ENCODE data around the gene ZNF37A. TPM values are rescaled to one million over a fixed set of nuclear protein-coding genes. Genes with fewer than 3 reads are reported as not detected.
"Not testable (repeated sequence)": the region's sequence is repeated elsewhere in the genome, so short reads cannot be mapped to it uniquely, and the experiment has no call there.

ZNF37A gene
- total and polyA plus RNA-seq, 4 donors, result 5.5 to 25.3 (median 14.7) TPM

DNA sequence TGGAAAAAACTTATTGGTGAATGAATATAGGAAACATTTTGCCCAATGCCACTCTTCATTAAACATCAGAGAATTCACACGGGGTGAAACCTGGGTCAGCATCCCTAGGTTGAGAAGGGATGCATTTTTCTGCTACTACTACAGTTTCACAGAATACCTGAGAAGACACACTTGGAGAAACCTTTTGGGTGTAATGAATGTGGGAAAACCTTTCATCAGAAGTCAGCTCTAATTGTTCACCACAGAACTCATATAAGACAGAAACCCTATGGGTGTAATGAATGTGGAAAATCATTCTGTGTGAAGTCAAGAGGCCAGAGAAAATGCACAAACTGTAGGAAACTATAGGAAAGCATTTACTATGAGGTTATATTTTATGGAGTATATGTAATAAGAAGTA, 24.9 kb downstream of the ZNF37A start:
- intact Hi-C loops (cut with DNase I), result no loop called here
- peaks cover 22% of the 10 kb centered on the region for H3K9me3 ChIP-seq (ENCODE audit: control insufficient read depth, low read length)
- no peak for DNase-seq
- 96 to 100% methylated on average over 1 of the region's 1 CpG for WGBS, 2 donors
- ATAC-seq (ENCODE audit: low FRiP score), result no peak
- H3K4me1 ChIP-seq (ENCODE audit: control insufficient read depth in 1 of 2, insufficient read depth in 2 of 2, low read length in 2 of 2), result no peaks in the 10 kb centered on the region
- H3K27ac ChIP-seq (ENCODE audit: low read depth in 1 of 2, low read length in 2 of 2), result no peak overlapping the region
- peaks cover 9 to 28% of the 10 kb centered on the region in 2 donors for H3K36me3 ChIP-seq (ENCODE audit: control insufficient read depth in 1 of 2, insufficient read depth in 2 of 2, low read length in 1 of 2)
- peak overlapping the region in 1 of 2 donors; percentile 3 for H3K4me3 ChIP-seq (ENCODE audit: low read length in 2 of 2)
- no peaks in the 10 kb centered on the region for H3K27me3 ChIP-seq (ENCODE audit: control insufficient read depth in 1 of 2, insufficient read depth in 2 of 2, low read length in 1 of 2)

GRCh38 chr10:38127812-38128211, 33.7 kb downstream of the ZNF37A start:
- ATAC-seq (ENCODE audit: low FRiP score), result no peak
- no peaks in the 10 kb centered on the region for H3K4me1 ChIP-seq (ENCODE audit: control insufficient read depth in 1 of 2, insufficient read depth in 2 of 2, low read length in 2 of 2)
- no peak for DNase-seq
- intact Hi-C loops (cut with DNase I), result no loop called here
- no peaks in the 10 kb centered on the region for H3K27me3 ChIP-seq (ENCODE audit: control insufficient read depth in 1 of 2, insufficient read depth in 2 of 2, low read length in 1 of 2)
- peaks cover 15% of the 10 kb centered on the region for H3K9me3 ChIP-seq (ENCODE audit: control insufficient read depth, low read length)
- H3K36me3 ChIP-seq (ENCODE audit: control insufficient read depth in 1 of 2, insufficient read depth in 2 of 2, low read length in 1 of 2), result peaks cover 0 to 2% of the 10 kb centered on the region in 2 donors
- WGBS, 2 donors, result 90 to 94% methylated on average over 2 of the region's 2 CpGs
- H3K27ac ChIP-seq (ENCODE audit: low read depth in 1 of 2, low read length in 2 of 2), result no peak overlapping the region
- H3K4me3 ChIP-seq (ENCODE audit: low read length in 2 of 2), result no peak overlapping the region

DNA sequence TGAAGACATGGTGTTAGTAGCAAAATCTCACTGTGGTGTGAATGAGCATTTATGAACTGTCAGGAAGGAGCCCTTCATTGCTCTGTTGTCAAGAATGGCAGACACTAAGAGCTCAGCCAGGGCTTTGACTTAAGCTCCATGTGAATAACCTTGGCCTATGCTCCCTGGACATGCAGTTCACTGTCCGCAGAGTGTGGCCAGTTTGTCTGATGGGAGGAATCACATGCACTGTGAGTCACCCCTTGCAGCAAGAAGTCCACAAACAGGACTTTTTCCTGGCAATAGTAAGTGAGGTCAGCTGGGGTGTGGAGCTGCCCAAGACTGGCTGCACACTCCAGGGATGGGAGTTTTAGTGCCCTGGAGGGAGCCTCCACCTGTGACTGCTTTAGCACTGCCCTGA, 49.5 kb downstream of the ZNF37A start:
- Histone ChIP-seq H3K4me3 (ENCODE audit: low read length in 2 of 2) (no peak overlapping the region), H3K4me1 (ENCODE audit: control insufficient read depth in 1 of 2, insufficient read depth in 2 of 2, low read length in 2 of 2) (no peaks in the 10 kb centered on the region), H3K9me3 (ENCODE audit: control insufficient read depth, low read length) (peaks cover 6% of the 10 kb centered on the region), H3K27me3 (ENCODE audit: control insufficient read depth in 1 of 2, insufficient read depth in 2 of 2, low read length in 1 of 2) (no peaks in the 10 kb centered on the region), H3K27ac (ENCODE audit: low read depth in 1 of 2, low read length in 2 of 2) (no peak overlapping the region), H3K36me3 (ENCODE audit: control insufficient read depth in 1 of 2, insufficient read depth in 2 of 2, low read length in 1 of 2) (no peaks in the 10 kb centered on the region)
- intact Hi-C loops (cut with DNase I), result no loop called here
- ATAC-seq (ENCODE audit: low FRiP score) (no peak), DNase-seq (no peak)
- 78 to 83% methylated on average over 1 of the region's 1 CpG for WGBS, 2 donors

DNA sequence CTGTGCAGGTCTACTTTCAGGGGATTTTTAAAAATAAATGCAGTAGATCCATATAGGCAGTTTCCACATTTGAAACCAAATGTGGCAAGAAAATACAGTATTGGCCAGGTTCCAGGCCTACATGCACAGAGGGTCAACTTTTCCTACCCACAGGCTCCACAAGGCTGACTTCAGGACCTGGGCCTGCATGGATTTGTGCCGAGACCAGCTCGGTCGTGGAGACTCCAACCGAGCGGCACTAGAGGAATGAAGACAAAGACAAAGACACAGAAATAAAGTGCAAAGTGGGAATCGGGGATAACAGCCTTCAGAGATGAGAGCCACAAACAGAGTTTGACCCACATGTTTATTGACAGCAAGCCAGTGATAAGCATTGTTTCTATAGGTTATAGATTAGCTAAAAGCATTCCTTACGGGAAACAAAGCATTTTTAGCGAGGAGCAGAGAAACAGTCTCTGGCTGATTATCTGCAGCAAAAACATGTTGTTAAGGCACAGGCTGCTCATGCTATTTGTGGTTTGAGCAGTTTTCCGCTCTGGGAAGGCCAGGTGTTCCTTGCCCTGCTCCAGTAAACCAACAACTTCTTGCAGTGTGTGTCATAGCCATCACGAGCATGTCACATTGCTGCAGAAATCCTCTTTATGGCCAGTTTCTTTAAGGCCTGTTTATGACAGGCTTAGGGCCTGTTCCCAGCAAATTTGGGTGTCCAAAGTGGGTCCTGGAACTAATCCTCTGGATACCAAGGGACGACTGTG, 52.6 kb downstream of the ZNF37A start:
- Histone ChIP-seq H3K4me1 (ENCODE audit: control insufficient read depth in 1 of 2, insufficient read depth in 2 of 2, low read length in 2 of 2) (no peaks in the 10 kb centered on the region), H3K36me3 (ENCODE audit: control insufficient read depth in 1 of 2, insufficient read depth in 2 of 2, low read length in 1 of 2) (no peaks in the 10 kb centered on the region), H3K27ac (ENCODE audit: low read depth in 1 of 2, low read length in 2 of 2) (no peak overlapping the region), H3K9me3 (ENCODE audit: control insufficient read depth, low read length) (peaks cover 5% of the 10 kb centered on the region), H3K4me3 (ENCODE audit: low read length in 2 of 2) (no peak overlapping the region), H3K27me3 (ENCODE audit: control insufficient read depth in 1 of 2, insufficient read depth in 2 of 2, low read length in 1 of 2) (no peaks in the 10 kb centered on the region)
- WGBS, 2 donors, result 87 to 90% methylated on average over 11 of the region's 11 CpGs
- DNase-seq (no peak), ATAC-seq (ENCODE audit: low FRiP score) (no peak)
- intact Hi-C loops (cut with DNase I), result no loop called here

GRCh38 chr10:38147686-38148085, 53.5 kb downstream of the ZNF37A start:
- Histone ChIP-seq H3K9me3 (ENCODE audit: control insufficient read depth, low read length) (peaks cover 5% of the 10 kb centered on the region), H3K27ac (ENCODE audit: low read depth in 1 of 2, low read length in 2 of 2) (no peak overlapping the region), H3K27me3 (ENCODE audit: control insufficient read depth in 1 of 2, insufficient read depth in 2 of 2, low read length in 1 of 2) (no peaks in the 10 kb centered on the region), H3K36me3 (ENCODE audit: control insufficient read depth in 1 of 2, insufficient read depth in 2 of 2, low read length in 1 of 2) (no peaks in the 10 kb centered on the region), H3K4me3 (ENCODE audit: low read length in 2 of 2) (no peak overlapping the region), H3K4me1 (ENCODE audit: control insufficient read depth in 1 of 2, insufficient read depth in 2 of 2, low read length in 2 of 2) (no peaks in the 10 kb centered on the region)
- DNase-seq (no peak), ATAC-seq (ENCODE audit: low FRiP score) (no peak)
- WGBS, 2 donors, result 84 to 94% methylated on average over 1 of the region's 1 CpG
- intact Hi-C loops (cut with DNase I), result no loop called here

GRCh38 chr10:38150891-38151463, 56.8 kb downstream of the ZNF37A start:
- H3K27ac ChIP-seq (ENCODE audit: low read depth in 1 of 2, low read length in 2 of 2); H3K9me3 ChIP-seq (ENCODE audit: control insufficient read depth, low read length); ATAC-seq (ENCODE audit: low FRiP score); intact Hi-C loops (cut with DNase I); H3K27me3 ChIP-seq (ENCODE audit: control insufficient read depth in 1 of 2, insufficient read depth in 2 of 2, low read length in 1 of 2); DNase-seq; H3K4me3 ChIP-seq (ENCODE audit: low read length in 2 of 2); H3K36me3 ChIP-seq (ENCODE audit: control insufficient read depth in 1 of 2, insufficient read depth in 2 of 2, low read length in 1 of 2); H3K4me1 ChIP-seq (ENCODE audit: control insufficient read depth in 1 of 2, insufficient read depth in 2 of 2, low read length in 2 of 2): not testable (repeated sequence)
- 66 to 77% methylated on average over 5 of the region's 5 CpGs for WGBS, 2 donors

GRCh38 chr10:38156416-38157269, 62.5 kb downstream of the ZNF37A start:
- Histone ChIP-seq H3K4me1 (ENCODE audit: control insufficient read depth in 1 of 2, insufficient read depth in 2 of 2, low read length in 2 of 2) (no peaks in the 10 kb centered on the region), H3K9me3 (ENCODE audit: control insufficient read depth, low read length) (peaks cover 3% of the 10 kb centered on the region), H3K4me3 (ENCODE audit: low read length in 2 of 2) (no peak overlapping the region), H3K36me3 (ENCODE audit: control insufficient read depth in 1 of 2, insufficient read depth in 2 of 2, low read length in 1 of 2) (no peaks in the 10 kb centered on the region), H3K27ac (ENCODE audit: low read depth in 1 of 2, low read length in 2 of 2) (no peak overlapping the region), H3K27me3 (ENCODE audit: control insufficient read depth in 1 of 2, insufficient read depth in 2 of 2, low read length in 1 of 2) (no peaks in the 10 kb centered on the region)
- WGBS, 2 donors, result 87 to 89% methylated on average over 33 to 37 of the region's 37 CpGs
- DNase-seq (no peak), ATAC-seq (ENCODE audit: low FRiP score) (no peak)
- intact Hi-C loops (cut with DNase I), result no loop called here

GRCh38 chr10:38157270-38157685, 63.1 kb downstream of the ZNF37A start:
- H3K9me3 ChIP-seq (ENCODE audit: control insufficient read depth, low read length), result peaks cover 3% of the 10 kb centered on the region
- DNase-seq (no peak), ATAC-seq (ENCODE audit: low FRiP score) (no peak)
- WGBS, 2 donors, result 90 to 91% methylated on average over 10 of the region's 10 CpGs
- no peak overlapping the region for H3K27ac ChIP-seq (ENCODE audit: low read depth in 1 of 2, low read length in 2 of 2)
- no peaks in the 10 kb centered on the region for H3K36me3 ChIP-seq (ENCODE audit: control insufficient read depth in 1 of 2, insufficient read depth in 2 of 2, low read length in 1 of 2)
- H3K4me3 ChIP-seq (ENCODE audit: low read length in 2 of 2), result no peak overlapping the region
- intact Hi-C loops (cut with DNase I), result no loop called here
- H3K27me3 ChIP-seq (ENCODE audit: control insufficient read depth in 1 of 2, insufficient read depth in 2 of 2, low read length in 1 of 2), result no peaks in the 10 kb centered on the region
- H3K4me1 ChIP-seq (ENCODE audit: control insufficient read depth in 1 of 2, insufficient read depth in 2 of 2, low read length in 2 of 2), result no peaks in the 10 kb centered on the region

Data from aorta (tissue), 5 donors.